Activated naive CD8-positive, alpha-beta T cell treated with anti-CD3 and anti-CD28 coated beads for 36 hours (primary cell): Measurements from ENCODE around the gene CUEDC1. TPM values are rescaled to one million over a fixed set of nuclear protein-coding genes. Genes with fewer than 3 reads are reported as not detected.

Experiments used
- total RNA-seq, 2 experiments: library from RNA; stranded (reverse); gene quantifications; one replicate each; pipeline ENCODE4 v1.2.3, GENCODE V29; 2021

Gene CUEDC1
- total RNA-seq, 2 experiments from 2014 or later: 0.14 to 0.18 TPM

Other genes with a start within 250 kb of the CUEDC1 start
- gene CCDC182, start 210.1 kb downstream of the CUEDC1 start, total RNA-seq: not detected
- 10 to 100 TPM; 85.0 to 91.4 TPM for gene MRPS23, start 105.4 kb downstream of the CUEDC1 start, total RNA-seq
- gene VEZF1, start 32.8 kb upstream of the CUEDC1 start, total RNA-seq: 10 to 100 TPM; 22.8 to 23.0 TPM
- gene SRSF1, start 51.8 kb upstream of the CUEDC1 start, total RNA-seq: 100 to 1,000 TPM; 441 to 469 TPM
- gene DYNLL2, start 128.0 kb upstream of the CUEDC1 start, total RNA-seq: 10 to 100 TPM; 33.4 to 33.5 TPM
- gene OR4D1, start 193.0 kb upstream of the CUEDC1 start, total RNA-seq: under 1 TPM; 0.14 to 0.22 TPM
- not detected for gene OR4D2, start 211.6 kb upstream of the CUEDC1 start, total RNA-seq
- not detected for gene EPX, start 237.3 kb upstream of the CUEDC1 start, total RNA-seq